ENCODE data around the gene ATP1A2.

ATP1A2 gene

GRCh38 chr1:160085686-160086455 lies 29.7 kb upstream of the ATP1A2 start:
- DNase-seq = peak; percentile 77

DNA sequence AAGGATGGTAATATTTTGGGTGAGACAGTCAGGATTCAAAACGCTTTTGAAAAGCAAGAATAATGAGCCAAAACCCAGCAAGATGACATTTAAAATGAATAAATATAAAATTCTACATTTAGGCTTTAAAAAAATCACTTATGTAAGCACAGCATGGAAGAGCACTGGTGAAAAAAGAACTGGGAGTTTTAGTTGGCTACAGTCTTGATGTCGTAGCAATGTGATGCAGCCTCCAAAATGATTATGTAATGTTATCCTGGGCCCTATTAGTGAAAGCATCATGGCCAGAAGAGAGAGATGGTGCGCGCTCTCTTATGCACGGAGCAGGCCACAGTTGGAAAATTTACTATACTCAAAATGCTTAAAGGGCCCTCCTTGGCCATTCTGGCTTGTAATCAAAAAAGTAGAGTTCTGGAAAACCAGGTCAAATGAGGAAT lies 29.1 kb upstream of the ATP1A2 start:
- DNase-seq = no peak

- no peak for DNase-seq
Measured at GRCh38 chr1:160087118-160087662, 28.4 kb upstream of the ATP1A2 start.

GRCh38 chr1:160089883-160090282 lies 25.7 kb upstream of the ATP1A2 start:
- no peak for DNase-seq

DNA sequence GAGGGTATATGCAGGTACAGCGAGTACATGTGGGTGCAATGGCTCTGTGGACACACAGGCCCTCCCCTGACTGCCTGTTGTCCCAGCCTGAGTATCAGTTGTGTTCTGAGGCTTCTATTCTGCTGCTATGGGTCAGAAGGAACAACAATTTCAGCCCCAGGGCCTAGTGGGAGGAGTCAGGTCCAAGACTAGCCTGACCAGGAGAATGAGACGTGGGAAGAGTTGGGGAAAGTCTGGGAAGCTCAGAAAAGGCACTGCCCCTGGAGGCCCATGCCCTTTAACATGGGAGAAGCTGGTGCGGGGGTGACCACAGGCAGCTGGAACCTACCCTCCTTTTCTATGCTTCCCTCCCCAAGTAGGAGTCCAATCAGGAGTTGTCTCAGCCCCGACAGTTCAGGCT lies 24.8 kb upstream of the ATP1A2 start:
- no peak for DNase-seq

DNA sequence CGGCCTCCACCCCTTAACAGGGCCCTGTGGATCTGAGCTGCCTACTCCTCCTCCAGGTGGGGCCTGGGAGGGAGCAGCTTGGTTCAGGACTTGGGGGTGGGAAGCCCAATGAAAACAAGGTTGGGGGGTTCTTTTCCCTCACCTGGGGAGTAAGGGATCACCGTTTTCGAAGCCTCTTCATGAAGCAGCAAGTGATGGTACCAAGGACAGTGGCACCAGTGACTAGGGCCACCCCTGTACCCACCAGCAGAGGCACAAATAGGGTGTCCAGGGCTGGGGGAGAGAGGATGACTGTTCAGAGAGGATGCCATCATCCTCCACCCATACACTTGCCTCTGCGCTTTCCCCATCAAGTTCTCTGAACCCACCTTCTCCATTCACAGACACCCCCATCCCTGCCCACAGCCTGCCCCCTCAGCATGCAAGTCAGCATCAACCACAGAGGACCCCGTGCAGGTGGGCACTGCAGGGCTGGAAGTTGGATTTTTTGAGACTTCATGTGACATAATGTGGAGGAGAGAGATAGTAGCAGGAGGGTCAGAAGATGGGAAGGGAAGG lies 23.8 kb upstream of the ATP1A2 start:
- DNase-seq = no peak

GRCh38 chr1:160092366-160093068 lies 23.0 kb upstream of the ATP1A2 start:
- DNase-seq = no peak

DNA sequence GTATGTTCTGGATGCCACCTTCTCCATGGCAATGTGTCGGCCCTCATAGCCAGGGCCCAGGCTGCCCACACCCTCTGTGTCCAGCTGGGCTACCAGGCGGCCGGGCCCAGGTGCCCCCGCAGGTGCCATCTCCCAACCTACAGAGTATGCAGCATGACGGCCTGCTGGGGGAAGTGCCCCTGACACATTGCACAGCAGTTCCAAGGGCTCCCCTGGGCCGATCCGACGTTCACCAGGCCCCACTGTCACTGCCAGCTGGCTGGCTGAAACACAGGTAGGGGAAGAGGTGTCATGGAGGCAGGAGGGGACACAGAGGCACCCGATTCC lies 22.5 kb upstream of the ATP1A2 start:
- DNase-seq = no peak

DNA sequence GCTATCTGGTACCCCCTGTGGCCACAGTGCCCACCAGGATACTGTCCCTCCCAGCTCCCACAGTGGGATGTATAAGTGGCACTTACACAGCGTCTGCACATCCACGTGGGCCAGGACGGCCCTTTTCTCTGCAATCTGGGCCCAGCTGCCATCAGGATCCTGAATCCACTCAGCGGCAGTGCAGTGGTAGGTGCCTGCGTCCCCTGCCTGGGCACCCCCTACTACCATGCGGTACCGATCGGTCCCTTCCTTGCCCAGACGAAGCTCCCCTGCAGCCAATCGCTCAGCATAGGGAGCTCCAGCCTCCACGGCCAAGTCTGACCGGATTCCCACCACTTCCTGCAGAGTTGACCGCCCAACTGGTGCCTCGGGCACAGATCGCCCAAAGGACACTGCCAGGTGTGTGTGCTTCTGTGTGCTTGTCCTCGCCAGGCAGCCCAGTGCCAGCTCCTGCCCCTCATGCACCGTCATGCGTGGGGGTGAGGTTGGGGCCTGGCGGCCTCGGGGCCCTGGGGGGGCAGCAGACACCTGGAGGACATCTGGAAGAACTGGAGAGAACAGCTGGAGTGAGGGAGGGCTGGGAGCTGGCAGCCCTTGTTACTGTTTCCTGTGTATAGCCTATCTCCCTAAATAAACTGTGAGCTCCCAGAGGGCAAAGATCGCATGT lies 21.8 kb upstream of the ATP1A2 start:
- no peak for DNase-seq

DNA sequence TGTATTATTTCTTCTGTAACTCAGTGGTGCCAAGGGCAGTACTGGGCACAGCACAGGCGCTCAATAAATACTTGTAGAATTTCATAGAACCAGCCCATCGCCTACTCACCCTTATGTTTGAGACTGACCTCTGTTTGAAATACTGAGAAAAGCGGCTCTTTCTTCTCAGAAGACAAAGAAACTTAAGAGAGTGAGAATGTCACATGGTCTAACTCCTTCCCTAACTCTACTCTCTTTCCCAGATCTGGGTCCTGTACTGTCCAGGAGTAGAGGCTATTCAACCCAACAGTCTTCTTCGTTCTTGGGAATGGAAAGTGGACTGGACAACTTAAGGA lies 21.3 kb upstream of the ATP1A2 start:
- DNase-seq = no peak

DNA sequence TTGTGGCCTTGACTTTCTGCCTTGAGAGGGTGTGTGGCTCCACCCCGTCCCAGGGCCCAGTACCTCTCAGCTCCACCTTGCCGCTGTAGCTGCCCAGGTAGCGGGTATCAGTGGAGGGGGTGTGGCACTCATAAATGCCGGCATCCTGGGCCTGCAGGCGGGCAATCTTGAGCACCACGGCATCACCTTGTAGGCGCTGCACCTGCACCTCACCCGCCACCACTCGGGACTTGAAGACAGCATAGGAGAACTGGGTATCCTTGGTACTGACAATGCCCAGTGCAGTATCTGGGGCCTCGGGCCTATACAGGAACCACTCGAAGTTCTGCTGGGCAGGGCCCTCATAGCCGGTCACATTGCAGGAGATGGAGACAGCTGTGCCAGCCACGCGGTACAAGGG lies 20.8 kb upstream of the ATP1A2 start:
- DNase-seq = no peak

GRCh38 chr1:160095382-160096105 lies 20.0 kb upstream of the ATP1A2 start:
- DNase-seq = no peak

DNA sequence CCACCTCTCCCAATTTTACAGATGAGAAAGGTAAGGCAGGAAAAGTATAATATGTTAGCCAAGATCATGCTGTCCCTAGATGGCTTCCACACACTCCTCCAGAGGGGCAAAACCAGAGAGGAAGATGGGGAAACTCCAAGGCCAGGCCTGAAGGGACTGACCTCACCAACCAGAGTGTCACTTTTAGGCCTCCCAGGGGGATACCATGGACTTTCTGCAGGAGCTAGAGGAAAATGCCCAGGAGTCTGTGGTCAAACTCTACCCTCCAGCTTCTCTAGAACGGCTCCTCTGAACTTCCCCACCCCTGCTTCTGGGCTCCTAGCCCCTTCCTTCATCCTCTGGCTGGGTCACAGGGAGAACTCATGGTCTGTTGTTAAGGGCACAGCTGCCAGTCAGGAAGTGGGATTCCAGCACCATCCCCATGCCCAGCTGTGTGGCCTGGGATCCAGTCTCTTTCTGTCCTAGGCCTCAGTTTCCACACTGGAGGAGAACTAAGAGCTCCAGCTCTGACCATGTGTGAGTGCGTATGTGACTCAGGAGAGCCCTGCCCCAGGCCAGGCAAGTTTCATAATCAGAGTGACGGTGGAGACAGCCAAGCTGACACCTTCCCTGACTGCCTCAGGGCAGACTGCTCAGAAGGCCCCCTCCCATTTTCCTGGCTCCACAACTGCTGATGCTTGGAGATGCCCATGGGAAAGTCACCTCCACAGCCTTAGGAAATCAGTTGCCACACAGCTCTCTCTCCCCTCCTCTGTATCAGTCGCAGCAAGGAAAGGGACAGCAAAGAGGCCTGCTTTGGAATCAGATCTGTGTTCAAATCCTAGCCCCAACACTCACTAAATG lies 19.1 kb upstream of the ATP1A2 start:
- DNase-seq = no peak

DNA sequence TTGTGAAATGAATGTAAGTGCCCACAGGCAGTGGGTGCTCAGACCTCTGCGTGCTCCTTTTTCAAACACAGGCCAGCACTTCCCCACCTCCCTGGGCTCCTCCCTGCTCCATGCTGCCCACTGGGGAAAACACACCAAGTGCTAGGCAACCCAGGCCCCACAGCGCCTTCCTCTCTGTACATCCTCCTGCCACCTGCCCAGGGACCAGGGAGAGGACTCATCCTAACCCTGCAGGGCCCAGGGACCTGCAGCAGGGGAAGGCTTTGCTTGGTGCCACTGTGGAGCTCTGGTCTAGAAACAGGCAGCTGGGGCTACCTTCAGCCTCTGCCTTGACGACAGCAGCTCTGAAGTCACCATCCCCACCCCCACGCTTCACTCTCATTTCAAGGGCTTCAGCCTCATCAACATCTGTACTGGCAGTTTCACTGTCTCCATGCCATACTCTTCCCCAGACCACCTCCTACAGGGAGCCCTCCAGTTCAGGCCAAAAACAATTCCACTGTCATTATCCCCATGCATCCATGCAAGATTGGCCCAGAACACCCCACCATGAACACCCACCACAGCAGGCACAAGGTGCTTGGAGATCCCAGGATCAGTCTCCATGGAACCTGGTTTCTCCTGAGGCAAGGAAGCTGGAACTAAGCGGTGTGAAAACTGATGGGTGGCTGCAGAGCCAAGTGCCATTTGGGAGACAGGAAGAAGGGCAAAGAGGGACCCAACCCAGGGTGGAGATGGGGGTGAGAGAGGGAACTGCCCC lies 18.2 kb upstream of the ATP1A2 start:
- DNase-seq = peak; percentile 15

DNA sequence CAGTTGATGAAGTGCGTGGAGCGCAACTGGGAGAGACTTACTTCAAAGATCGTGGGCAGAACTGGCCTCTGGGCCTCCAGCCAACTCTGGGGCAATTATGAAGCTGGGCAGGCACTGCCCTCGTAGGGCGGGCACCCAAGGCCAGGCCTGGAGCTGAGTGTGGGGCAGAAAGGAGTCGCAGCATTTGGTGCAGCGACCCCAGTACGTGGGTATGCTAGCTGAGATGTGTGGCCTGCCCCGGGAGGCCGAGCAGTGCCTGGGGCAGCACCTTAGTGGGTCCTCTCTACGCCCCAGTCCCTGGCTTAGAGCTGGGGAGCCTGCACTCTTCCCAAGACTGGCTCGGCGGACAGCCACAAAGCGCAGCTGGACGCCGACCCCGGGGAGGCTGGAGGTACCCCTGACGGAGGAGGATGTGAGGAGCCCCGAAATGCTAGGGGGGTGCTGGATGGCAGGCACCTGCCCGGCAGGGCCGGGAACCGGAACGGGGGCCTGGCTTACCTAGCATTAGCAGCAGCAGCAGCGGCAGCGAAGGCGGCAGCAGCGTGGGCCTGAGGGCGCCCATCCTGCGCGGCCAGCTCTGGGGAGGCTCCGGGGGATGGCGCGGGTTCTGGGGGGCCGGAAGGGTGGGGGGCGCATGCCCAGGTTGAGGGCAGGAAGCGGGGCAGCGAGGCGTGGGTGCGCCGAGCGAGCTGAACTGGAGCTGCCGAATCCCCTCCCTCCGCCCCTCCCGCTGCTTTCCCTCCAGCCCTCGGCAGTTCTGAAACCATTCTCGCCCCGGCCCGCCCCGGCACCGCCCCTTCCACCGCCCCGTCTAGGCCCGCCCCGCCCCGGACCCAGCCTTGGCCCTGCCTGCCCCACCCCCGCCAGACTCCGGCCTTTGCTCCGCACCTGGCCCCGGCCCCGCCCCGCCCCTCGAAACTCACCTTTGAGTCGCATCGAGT lies 17.4 kb upstream of the ATP1A2 start, which contains the start of gene IGSF8:
IGSF8 (minus strand) TSS at position 709 of the 941 bp plus-strand sequence; CDS start at position 562, 147 bp downstream.
- DNase-seq = peak; percentile 93

DNA sequence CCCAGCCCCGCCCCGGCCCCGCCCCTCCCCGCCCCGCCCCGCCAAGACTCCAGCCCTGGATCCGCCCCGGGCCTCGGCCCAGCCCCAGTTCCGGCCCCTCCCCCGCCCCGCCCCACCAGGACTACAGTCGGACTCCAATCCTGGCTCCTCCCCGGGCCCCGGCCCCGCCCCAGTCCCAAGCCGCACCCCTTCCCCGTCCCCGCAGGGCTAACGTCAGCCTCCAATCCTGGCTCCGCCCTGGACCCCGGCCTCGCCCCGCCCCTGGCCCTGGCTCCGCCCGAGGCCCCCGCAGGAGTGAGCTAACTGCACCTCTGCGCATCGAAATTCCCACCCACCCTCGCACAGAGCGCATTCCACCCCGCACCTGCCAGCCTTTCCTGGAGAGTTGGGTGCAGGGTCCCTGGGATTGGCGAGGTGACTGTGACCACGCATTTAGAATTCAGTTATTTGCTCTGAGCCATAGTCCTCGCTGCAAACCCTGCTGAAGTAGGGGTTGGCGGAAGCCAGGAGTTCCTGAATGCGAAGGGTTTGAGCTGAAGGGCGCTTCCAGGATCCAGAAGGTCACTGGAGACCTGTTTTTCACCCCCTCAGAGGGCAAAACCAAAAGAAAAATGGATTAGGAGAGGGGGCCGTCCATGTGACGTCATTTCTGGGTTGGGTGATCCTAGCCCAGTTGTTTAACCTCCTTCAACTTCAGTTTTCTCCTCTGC lies 16.6 kb upstream of the ATP1A2 start:
- DNase-seq = peak; percentile 99

GRCh38 chr1:160099716-160100375 lies 15.7 kb upstream of the ATP1A2 start:
- DNase-seq = no peak

GRCh38 chr1:160101037-160101716 lies 14.4 kb upstream of the ATP1A2 start:
- DNase-seq = peak; percentile 71

Data from stimulated activated CD4-positive, alpha-beta T cell treated with anti-CD3 and anti-CD28 coated beads, Interleukin-12 subunit alpha, Interleukin-12 subunit beta, amount 100 ng/mL, for 4 hours (primary cell).